A549 treated with Hydrocortisone at 1 μM for 4 hours (cell line): ENCODE measurements around the gene PSME4. TPM values are rescaled to one million over a fixed set of nuclear protein-coding genes. Genes with fewer than 3 reads are reported as not detected.

Experiments
- total RNA-seq: library from RNA; stranded (reverse); fragments of 200-300 nt; extraction: Qiagen RNA extraction; gene quantifications from 5 replicates; pipeline ENCODE4 v1.2.3, GENCODE V29; 2022

The PSME4 gene, protein sequence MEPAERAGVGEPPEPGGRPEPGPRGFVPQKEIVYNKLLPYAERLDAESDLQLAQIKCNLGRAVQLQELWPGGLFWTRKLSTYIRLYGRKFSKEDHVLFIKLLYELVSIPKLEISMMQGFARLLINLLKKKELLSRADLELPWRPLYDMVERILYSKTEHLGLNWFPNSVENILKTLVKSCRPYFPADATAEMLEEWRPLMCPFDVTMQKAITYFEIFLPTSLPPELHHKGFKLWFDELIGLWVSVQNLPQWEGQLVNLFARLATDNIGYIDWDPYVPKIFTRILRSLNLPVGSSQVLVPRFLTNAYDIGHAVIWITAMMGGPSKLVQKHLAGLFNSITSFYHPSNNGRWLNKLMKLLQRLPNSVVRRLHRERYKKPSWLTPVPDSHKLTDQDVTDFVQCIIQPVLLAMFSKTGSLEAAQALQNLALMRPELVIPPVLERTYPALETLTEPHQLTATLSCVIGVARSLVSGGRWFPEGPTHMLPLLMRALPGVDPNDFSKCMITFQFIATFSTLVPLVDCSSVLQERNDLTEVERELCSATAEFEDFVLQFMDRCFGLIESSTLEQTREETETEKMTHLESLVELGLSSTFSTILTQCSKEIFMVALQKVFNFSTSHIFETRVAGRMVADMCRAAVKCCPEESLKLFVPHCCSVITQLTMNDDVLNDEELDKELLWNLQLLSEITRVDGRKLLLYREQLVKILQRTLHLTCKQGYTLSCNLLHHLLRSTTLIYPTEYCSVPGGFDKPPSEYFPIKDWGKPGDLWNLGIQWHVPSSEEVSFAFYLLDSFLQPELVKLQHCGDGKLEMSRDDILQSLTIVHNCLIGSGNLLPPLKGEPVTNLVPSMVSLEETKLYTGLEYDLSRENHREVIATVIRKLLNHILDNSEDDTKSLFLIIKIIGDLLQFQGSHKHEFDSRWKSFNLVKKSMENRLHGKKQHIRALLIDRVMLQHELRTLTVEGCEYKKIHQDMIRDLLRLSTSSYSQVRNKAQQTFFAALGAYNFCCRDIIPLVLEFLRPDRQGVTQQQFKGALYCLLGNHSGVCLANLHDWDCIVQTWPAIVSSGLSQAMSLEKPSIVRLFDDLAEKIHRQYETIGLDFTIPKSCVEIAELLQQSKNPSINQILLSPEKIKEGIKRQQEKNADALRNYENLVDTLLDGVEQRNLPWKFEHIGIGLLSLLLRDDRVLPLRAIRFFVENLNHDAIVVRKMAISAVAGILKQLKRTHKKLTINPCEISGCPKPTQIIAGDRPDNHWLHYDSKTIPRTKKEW (N-terminal part only)
- 43.4 to 57.2 TPM (median 46.7 TPM) in 5 replicates for total RNA-seq

DNA sequence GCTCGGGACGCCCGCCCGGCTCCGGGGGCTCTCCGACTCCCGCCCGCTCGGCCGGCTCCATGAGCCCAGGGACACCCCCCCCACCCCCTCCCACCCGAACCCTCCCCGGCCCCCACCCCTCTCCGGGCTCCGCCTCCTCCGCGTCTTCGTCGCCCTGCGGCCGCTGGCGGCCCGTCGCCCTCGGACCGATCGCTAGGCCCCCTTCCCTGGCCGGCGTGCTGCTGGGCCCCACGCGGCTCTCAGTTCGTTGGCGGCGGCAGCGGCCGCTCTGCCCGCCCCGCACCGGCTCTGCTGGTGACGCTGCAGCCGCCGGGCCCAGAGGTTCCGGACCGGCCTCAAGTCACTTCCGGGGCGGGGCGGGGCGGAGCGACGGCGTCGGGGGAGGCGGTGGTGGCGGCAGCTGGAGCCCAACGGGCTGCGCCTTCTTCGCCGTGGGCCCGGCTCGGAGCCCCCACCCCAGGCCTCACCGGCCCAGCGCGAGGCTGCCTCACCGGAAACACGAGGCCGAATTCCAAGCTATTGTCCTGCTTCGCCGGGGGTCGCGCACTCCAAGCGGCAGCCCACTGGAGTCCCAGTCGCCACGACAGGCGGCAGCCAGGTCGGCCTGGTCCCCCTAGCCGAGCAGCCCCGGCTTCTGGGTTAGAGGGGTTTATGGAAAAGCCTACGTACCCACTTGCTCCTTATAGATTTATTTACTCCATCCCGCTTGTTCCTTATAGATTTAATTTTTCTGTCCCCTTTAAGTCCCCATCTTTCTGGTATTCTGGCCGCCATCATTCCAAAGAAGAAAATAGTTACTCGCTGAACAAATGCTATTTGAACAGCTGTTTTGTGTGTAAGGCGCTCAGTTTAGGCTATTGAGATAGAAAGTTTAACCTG, at the start of gene PSME4:
TSS of gene PSME4 (minus strand) at position 270 of the 879 bp plus-strand sequence. CDS start at position 61, 209 bp downstream.

DNA sequence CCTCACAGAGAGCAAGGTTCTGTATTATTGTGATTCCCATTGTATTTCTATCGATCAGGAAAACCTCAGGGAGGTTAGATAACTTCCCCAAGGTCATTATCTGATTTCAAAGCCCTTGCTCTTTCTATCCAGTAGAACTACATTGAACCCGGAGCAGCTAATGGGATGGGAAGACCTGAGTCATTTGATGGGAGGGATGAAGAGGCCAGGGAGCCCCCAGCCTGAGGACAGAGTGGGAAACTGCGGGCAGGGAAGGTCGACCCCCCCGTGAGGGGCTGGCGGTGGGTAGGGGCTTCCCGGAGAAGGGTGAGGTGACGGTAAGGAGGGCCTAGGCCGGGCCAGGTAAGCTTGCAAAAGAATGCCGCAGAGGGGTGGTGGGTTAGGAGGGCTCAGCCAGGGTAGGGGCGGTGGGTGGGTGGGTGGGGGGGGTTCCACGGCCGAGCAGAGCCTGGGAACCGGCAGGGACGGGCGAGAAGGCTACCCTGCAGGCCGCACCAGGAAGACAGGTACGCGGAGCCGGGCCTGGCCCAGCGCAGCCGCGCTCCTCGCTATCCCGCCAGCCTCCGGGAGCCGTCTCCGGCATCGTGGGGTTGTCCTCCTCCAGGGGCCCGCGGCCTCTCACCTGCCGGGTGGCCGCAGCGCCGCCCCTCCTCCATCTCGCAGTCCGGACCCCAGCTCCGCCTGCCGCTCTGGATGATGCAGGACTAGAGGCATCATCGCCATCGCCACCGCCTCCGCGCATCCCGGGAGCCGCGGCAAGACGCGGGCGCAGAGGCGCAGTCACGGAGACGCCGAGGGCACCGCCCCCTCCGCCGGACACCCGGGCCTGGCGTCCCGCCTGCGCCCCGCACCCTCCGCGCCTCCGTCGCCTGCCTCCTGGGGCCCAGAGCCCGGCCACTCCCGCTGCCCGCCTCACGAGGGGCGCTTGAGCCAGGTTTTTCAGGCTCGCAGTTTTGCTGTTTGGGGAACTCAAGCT, 111.3 kb downstream of the PSME4 start, which contains the start of gene GPR75:
TSS of gene GPR75 (minus strand) at position 762 of the 976 bp plus-strand sequence. CDS start 5,211 bp downstream, outside the sequence.

Other genes starting within 250 kb of the PSME4 start
- 11.3 to 18.0 TPM (median 12.9 TPM) in 5 replicates for gene CHAC2, start 203.2 kb downstream of the PSME4 start, total RNA-seq
- gene ASB3, start 184.0 kb downstream of the PSME4 start, total RNA-seq: 8.7 to 12.7 TPM (median 11.1 TPM) in 5 replicates
- 50.3 to 71.3 TPM (median 60.2 TPM) in 5 replicates for gene ERLEC1, start 183.9 kb downstream of the PSME4 start, total RNA-seq
- 1.5 to 2.3 TPM (median 1.8 TPM) in 5 replicates for gene GPR75, start 111.0 kb downstream of the PSME4 start, total RNA-seq
- 5.9 to 7.9 TPM (median 6.9 TPM) in 5 replicates for gene ACYP2, start 144.6 kb upstream of the PSME4 start, total RNA-seq